HG03097 (cell line): ENCODE data around the gene OS9.
A peak's percentile ranks its signal among the peaks of the same experiment; 100 is the strongest.

Experiments
- ATAC-seq: cut with Tn5 transposase; IDR thresholded peaks from one replicate; pipeline ENCODE4 v1.9.1; 2021; ENCODE audit not compliant: unreplicated experiment, low FRiP score

The OS9 gene

DNA sequence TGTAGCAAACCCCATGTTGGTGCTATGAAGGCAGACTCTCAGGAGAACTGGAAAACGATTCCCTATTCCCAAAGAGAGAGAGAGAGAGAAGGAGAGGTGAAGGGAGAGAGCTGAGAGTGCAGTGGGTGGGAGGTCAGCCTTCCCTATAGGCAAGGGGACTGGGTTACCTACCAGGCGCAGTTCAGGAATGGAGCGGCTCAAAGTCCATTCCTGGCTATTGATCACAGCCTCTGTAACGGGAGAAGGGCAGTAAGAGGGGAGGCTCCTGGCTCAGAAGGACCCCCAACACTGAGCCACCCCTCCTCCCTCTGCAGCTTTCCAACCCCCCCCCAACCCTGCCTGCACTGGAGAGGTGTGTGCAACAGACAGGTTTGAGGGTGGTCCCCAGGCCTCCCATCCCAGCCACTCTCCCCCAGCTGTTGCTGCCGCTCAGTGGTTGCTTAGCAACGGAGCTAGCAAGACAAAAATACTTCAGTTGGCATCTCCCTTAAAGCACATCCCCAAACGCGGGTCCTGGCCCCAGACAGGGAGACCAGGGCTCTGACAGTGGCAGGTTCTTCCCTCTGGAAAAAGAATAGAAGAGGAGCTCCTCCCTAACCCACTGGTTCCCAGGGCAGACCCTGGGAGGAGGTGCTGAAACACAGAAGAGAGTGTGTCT is 41.4 kb downstream of the OS9 start:
- ATAC-seq, result no peak

DNA sequence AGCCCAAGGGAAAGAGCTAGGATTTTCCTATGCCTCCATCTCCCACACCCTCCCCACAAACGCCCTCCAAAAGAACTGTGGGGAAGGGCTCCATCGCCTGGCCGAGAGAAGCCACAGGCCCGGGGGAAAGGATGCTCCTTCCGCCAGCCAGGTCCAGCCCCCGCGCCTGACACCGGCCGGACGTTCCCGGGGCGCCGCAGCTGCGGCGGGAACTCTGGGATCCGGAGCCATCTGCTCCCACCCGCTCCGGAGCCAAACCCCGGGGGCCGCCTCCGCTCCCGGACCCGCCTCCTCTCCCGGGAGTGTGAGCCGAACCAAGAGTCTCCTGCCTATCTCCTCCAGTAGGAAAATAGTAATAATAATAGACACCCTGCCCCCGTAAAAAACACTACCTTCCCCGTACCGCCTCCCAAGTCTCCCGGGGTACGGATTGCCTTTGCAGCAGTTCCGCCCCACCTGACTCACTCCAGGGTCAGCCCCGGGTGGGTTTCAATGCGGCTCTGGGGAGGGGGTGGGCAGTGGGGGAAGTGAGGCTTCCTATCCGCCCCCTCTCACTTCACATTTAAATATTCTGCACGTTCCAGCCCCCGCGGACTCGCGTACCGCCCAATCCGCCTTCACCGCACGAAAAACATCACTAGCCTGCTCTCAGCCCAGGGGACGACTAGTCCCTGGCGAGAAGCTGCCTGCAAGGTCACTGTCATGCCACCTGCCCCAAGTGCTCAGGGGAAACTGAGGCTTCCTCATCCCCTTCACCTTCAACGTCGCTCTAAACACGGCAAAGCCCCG is 42.2 kb downstream of the OS9 start:
- ATAC-seq, result no peak

DNA sequence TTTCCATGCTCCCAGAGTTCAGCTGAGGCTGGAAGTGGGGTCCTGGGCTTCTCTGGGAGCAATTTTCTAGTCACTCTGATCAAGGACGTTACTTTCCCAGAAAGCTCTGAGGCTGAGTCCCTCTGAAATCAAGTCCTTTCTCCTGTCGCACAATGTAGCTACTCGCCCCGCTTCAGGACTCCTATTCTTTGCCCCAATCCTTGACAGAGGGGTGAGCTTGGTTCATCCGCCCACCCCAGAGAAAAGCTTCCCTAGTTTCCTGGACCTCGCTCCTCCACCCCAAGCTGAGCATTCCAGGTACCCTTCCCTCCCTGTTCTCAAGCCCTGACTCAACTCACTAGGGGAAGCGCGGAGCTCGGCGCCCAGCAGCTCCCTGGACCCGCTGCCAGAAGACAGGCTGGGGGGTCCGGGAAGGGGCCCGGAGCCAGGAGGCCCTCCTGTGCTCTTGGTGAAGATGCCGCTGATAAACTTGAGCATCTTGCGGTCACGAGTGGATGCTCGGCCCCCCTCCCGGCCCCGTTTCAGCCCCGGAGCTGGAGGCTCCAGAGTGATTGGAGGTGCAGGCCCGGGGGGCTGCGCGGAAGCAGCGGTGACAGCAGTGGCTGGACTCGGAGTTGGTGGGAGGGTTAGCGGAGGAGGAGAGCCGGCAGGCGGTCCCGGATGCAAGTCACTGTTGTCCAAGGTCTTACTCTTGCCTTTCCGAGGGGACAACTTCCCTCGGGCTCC is 43.0 kb downstream of the OS9 start:
- ATAC-seq, result no peak

DNA sequence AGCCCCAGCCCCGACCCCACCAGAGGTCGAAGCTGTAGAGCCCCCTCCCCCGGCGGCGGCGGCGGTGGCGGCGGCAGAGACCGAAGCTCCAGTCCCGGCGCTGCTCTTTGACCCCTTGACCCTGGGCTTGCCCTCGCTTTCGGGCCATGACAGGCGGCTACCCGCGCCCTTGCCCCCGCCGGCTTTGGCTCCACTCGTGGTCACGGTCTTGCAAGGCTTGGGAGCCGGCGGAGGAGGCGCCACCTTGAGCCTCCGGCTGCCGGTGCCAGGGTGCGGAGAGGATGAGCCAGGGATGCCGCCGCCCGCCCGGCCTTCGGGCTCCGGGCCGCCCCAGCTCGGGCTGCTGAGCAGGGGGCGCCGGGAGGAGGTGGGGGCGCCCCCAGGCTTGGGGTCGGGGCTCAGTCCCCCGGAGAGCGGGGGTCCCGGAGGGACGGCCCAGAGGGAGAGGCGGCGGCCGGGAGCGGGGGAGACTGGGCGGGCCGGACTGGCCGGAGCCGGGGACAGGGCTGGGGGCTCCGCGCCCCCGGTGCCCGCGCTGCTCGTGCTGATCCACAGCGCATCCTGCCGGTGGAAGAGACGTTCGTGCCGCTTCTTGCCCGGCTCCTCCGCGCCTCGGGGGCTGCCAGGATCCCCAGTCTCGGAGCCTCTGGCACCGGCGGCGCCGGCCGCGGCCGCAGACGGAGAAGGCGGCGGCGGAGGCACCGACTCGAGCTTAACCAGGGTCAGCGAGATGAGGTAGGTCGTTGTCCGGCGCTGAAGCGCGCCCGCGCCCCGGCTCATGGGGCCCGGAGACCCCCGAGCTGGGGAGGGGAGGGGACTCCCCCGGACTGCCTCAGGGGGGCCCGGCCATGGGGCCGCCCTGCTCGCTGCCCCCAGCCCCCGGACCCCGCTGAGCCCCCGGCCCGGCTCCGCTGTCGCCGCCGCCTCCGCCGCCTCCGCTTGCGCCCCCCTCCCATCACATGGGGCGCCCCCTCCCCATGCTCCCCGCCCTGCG is 43.8 kb downstream of the OS9 start:
- ATAC-seq, result no peak

DNA sequence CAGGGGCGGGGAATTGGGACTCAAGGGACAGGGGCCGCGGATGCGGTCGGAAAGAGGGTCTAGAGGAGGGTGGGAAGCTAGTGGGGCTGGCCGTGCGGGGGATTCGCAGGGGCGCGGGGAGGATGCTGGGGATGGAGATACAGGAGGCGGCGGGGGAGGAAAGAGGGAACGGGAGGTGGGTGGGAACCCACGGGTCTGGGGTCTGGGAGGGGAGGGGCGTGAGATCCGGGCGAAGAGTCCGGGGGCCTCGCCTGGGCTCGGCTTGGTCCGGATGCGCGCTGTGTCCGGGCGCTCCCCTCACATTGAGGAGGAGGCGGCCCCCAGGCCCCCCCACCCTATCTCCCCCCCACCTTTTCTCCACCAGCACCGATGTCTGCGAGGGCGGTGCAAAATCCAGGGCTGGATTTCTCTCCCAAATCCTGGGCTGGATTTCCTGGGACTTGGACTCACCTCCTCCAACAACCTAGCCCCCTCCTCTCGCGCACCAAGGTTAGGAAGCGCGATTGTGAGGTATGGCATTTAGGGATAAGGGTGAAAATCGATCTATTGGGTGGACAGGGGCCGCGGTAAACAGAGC is 44.8 kb downstream of the OS9 start, which contains the start of gene AGAP2:
Gene AGAP2, minus strand, starts transcription at position 82 of the 577 bp plus-strand sequence. CDS start 496 bp downstream, outside the sequence.
- ATAC-seq, result no peak

DNA sequence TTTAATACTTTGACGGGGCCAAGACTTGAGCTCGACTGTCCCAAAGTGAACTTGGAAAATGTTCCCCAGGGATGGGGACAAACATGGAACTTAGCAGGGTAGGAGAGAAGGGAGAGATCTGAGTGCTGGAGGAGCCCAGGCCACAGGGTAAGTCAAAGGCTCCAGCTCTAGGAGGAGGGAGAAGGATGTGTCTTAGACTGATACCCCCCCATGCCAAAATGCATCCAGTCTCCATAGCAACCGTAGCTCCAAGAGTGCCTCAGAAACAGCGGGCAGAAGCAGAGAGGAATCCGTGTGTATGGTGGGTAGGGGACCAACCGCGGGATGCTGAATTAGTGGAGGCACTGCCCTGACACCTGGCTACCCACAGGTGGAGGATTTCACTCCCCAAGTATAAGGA is 45.5 kb downstream of the OS9 start:
- ATAC-seq, result no peak

DNA sequence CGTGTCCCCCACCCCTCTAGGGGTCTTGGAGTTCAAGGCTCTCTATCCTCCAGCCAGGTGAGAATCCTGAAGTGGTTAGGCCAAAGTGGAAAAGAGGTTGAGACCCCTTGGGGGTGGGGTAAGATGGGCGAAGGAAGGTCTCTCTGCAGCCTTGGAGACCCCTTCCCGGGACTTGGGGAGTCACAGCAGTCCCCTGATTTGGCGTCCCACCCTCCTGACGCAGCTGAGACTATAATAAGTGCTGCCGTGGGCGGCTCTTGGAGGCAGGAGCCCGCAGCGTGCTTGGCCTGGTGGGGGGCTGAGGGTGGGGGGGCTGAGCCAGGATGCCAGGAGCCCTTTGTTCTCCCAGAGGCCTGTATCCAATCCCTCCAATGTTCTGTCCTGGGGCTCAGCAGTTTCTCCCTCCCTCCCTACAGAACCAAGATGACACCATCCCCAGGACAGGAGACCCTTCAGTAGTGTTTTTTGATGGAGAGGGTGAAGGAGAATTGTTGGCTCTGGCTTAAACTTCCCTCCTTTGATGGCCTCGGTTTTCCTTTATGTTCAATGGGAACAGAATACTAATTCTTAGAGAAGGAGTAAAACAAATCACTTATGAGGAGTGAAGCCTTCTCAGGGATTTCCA is 46.1 kb downstream of the OS9 start:
- no peak for ATAC-seq

DNA sequence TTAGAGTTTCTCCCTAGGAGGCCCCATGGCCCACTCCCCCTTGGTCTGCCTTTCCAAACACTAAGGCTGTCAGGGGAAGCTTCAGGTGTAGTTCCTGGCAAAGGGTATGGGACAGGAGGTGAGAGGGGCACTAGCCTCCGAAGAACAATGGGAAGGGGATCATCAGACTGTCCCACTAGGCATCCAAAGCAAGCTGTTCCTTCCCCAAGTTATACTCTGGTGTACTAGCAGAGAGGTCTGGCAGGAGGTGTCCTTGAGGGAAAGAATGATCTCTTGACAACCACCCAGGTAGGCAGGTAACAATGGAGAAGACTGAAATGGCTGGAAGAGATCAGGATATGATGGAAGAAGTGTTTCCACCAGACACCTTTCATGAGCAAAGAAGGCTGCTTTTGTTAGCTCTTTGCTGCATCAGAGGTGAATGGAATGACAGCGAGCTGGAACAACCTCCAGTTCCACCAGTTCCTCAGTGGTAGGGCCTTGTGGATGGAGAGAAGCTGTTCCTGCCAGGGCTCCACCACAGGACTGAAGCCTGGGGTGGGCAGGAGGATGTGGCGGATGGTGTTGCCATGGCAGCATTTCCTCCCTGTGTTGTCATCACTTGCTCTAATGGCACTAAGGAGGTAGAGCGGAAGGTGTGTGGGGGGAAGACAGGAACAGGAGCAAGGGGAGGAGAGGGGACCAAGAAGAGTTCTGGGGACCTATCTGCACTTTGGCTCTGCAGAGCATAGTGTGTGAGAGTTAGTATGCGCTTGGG is 46.9 kb downstream of the OS9 start:
- peak; percentile 45 for ATAC-seq

DNA sequence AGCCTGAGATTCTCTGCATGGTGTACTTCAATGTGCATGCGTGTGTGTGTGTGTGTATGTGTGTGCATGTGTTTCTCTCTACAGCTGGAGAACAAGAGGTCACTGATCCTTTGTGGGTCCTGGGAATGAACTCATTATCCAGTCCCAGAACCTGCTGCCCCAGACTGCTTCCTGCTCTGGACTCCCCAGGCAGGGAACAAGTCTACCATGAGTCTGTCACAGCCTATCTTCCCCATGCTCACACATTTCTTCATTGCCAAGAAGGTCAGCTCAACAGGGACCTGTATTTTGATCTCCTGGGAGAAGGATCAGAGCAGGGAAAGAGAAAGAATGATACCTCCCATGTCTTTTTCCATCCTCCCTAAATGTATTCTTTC is 47.5 kb downstream of the OS9 start:
- no peak for ATAC-seq

DNA sequence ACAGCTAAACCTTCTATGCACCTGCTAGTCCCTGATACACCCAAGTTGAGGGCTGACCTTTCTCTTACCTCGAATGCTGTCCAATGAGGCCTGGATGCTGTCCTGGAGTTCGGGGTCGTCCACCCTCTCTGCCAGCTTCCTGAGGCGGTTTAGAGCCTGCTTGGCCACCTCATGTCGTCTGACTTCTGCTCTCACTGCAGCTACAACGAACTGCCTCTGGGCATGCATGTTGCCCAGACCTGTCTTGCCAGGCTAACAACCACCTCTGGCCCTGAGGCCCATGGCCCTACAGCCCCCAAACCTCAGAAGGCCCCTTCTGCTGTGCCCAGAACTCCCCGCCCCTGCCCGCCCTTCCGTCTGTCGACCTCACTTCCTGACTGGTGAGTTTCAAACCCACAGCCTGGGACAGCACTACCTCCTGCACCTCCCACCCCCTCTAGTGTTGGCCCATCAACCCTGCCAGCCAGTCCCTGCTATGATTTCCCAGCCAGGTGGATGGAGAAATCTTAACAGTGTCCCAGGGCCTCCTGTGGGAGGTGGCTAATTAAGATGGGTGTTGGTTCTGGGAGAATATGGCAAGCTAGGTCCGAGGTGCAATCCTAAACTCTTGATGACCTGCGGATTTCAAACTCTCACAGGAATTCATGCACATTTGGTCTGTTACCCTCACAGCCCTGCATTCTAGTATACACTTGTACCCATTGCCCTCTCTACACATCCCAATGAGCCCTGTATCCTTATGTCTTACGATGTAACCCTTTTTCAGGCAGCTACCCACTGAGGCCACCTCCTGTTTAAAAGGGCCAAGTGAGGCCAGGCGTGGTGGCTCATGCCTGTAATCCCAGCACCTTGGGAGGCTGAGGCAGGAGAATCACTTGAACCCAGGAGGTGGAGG is 48.2 kb downstream of the OS9 start:
- peak; percentile 51 for ATAC-seq

DNA sequence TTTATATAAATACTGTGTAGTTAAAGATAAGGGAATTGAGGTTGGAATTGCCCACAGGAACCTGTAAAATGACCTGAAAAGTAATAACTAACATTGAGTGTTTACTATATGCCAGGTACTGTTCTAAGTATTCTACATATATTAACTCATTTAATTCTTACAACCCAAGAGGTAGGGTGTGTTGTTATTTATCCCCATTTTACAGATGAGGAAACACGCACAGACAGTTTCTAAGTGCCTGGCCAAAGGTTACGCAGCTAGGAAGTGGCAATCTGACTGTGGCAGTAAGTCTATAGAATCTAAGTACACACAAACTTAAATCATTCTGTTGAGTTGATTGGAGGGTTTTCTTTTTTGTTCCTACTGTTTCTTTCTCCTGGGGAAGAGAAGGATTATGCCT is 49.8 kb downstream of the OS9 start:
- no peak for ATAC-seq

DNA sequence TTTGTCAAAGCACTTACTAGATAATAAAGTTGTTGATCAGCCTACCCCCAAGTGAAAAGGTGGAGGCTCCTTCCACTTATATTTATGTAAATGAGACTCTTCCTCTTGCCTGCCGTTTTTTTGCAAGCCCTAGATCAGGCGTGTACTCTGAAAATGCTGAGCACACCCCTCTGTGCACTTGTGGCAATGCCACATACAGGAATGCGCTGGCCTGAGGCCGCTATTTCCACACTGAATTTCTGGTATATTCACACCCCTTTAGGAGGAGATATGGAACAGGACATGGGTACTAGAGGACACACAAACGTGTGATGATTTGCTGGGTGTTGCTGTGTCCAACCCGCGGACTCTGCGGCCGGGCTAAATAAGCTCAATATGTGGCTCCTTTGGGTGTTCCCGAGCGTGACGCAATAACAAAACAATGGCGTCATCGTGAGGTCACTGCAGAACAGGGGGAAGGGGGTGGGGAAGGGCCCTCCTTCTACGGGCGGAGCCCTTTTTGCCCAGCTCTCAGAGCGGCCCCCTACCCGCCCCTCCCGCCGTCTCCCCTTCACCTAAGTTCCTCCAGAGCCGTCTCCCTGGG is 50.4 kb downstream of the OS9 start:
- peak; percentile 19 for ATAC-seq

DNA sequence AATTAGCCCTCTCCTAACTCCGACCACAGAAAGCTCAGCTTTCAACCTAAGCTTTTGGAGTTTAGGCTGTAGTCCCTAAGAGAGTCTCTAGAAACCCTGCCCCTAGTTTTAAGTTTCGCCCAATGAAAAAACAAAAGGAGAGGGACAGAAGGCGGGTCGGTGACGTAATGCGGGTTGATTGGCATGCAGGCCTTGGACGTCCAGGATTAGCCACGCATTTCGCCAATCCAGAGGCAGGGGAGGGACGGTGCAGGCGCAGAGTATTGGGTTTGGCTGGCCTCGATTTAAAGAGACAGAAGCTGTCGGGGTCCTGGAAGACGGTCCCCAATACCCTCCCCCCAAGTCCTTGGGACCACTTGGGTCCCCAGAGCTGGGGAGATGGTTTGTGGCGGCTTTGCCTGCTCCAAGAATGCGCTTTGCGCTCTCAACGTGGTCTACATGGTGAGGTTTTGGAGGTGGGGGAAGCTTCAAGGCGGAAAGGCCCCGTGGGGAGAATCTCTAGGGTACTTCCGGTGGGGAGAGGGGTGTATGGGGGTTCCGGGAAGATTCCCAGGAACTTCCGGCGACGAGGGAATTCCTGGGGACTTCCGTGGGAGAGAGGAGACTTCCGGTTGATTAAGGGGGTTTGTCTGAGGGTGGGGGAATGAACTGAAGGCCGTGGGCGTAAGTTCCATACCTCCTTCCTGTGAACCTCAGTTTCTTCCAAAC is 51.0 kb downstream of the OS9 start, which contains the start of gene TSPAN31:
Gene TSPAN31, plus strand, starts transcription at position 263 of the 708 bp plus-strand sequence. Its CDS starts 116 bp downstream, at position 379.
- ATAC-seq, result peak; percentile 62

DNA sequence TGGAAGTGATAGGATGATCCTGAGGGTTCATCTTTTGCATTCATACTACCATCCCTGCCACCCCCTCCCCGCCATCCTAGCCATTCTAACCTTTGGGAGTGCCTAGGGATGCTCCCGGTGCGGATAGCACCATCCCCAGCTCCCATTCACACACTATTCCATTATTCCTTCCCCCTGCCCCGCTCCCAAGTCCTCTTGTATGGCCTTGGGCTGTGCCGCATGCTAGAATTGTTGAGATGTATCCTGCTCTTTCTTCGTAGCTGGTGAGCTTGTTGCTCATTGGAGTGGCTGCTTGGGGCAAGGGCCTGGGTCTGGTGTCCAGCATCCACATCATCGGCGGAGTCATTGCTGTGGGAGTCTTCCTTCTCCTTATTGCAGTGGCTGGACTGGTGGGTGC is 51.6 kb downstream of the OS9 start:
- no peak for ATAC-seq

DNA sequence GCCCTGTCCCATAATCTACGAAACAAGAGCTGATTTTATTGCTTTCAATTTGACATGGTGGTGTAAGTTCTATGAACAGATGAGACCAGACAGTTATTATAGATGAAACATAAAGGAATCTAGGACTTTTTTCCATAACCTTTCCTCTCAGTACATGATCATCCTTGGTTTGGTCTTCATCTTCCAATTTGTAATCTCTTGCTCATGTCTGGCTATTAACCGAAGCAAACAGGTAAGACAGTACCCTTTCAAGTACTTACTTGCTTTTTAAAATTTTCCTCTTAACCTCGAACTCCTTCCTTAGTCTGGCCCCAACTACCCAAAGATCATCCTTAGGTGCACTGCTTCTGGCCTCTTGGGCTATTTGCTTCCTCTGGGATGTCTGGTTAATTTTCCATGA is 52.1 kb downstream of the OS9 start:
- no peak for ATAC-seq

DNA sequence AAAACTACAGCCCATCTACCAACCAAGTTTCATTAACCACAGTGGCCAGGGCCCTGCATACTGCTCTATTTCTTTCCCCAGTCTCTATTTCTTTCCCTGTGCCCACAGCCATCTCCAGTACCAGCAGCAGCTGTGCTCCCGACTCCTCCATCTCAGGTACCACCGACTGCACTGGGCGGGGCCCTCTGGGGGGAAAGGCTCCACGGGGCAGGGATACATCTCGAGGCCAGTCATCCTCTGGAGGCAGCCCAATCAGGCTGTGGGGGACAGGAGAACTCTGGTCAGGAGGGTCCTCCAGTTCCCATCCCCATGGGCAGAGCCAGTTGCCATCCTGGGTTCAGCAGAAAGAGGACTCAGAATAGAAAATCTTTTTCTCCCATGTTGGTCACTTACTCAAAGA is 55.1 kb downstream of the OS9 start:
- ATAC-seq, result no peak
